ENCODE measurements around the gene HOXD3. TPM values are rescaled to one million over a fixed set of nuclear protein-coding genes. Genes with fewer than 3 reads are reported as not detected.
A peak's percentile ranks its signal among the peaks of the same experiment; 100 is the strongest.

The HOXD3 gene
- total RNA-seq, 5 donors from 2014 or later (not counting 1 experiment from before 2014, with no cell fraction given), result 0.44 TPM; not detected in 4

DNA sequence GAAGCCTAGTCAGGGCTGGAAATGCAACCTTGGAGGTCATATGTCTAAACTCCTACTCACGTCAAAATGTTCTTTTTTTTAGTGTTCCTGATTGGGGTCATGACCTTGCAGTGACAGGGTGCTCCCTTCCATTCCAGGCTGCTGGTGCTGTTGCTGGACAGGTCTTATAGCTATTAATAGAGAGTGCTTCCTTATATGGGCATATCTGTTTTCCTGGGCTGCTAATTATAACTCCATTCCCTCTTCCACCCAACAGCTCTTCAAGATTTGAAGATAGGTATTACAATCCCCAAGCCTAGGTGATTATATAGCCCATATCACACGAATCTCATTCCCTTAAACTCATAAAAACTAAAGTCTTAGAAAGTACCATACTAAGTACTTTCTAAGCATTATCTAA, 12.6 kb downstream of the HOXD3 start:
- H3K27me3 Mint-ChIP-seq, result peaks cover 71 to 90% of the 10 kb centered on the region in 2 donors
- ChIA-PET POLR2A (interaction anchor here in 1 of 2 donors (0.7 kb wide), 1 partner anchor 159 kb away, joined by 7 read pairs; no protein-coding TSS in a partner anchor), CTCF (interaction anchor here (0.5 to 0.6 kb wide), 2 partner anchors 17 to 30 kb away, joined by 3 read pairs; no protein-coding TSS in a partner anchor)
- H3K4me3 Mint-ChIP-seq, result no peak overlapping the region
- WGBS (ENCODE audit: insufficient coverage), result no CpG with 5 or more reads among the region's 2 CpGs
- H3K36me3 Mint-ChIP-seq, result no peaks in the 10 kb centered on the region
- peaks cover 4 to 16% (median 5%) of the 10 kb centered on the region in 3 donors for H3K4me1 Mint-ChIP-seq
- no peak for DNase-seq
- H3K4me1 ChIP-seq (ENCODE audit: control insufficient read depth in 1 of 2, extremely low read depth in 1 of 2, insufficient read depth in 2 of 2, low read length in 2 of 2), result peaks cover 2 to 18% of the 10 kb centered on the region in 2 experiments
- no peaks in the 10 kb centered on the region for H3K36me3 ChIP-seq (ENCODE audit: control insufficient read depth in 2 of 2, extremely low read depth in 1 of 2, insufficient read depth in 1 of 2, low read length in 1 of 2)
- H3K4me3 ChIP-seq (ENCODE audit: control insufficient read depth in 1 of 2, extremely low read depth in 1 of 2, low read length in 1 of 2), result no peak overlapping the region
- H3K9me3 ChIP-seq, result no peaks in the 10 kb centered on the region
- no peaks in the 10 kb centered on the region for H3K9me3 Mint-ChIP-seq
- no peak overlapping the region for H3K27ac ChIP-seq (ENCODE audit: low read length)
- no peak for ATAC-seq (replicated peaks in 1 of 4)
- H3K27me3 ChIP-seq (replicated peaks in 1 of 2; ENCODE audit: control insufficient read depth in 2 of 2, extremely low read depth in 1 of 2, insufficient read depth in 2 of 2, low read length in 1 of 2), result peaks cover 42 to 63% of the 10 kb centered on the region in 2 experiments
- no peak overlapping the region for H3K27ac Mint-ChIP-seq

- H3K9me3 Mint-ChIP-seq, result no peaks in the 10 kb centered on the region
- no peak for ATAC-seq (replicated peaks in 1 of 4)
- Histone ChIP-seq H3K4me1 (ENCODE audit: control insufficient read depth in 1 of 2, extremely low read depth in 1 of 2, insufficient read depth in 2 of 2, low read length in 2 of 2) (peaks cover 2 to 16% of the 10 kb centered on the region in 2 experiments), H3K36me3 (ENCODE audit: control insufficient read depth in 2 of 2, extremely low read depth in 1 of 2, insufficient read depth in 1 of 2, low read length in 1 of 2) (no peaks in the 10 kb centered on the region), H3K27ac (ENCODE audit: low read length) (no peak overlapping the region), H3K4me3 (ENCODE audit: control insufficient read depth in 1 of 2, extremely low read depth in 1 of 2, low read length in 1 of 2) (no peak overlapping the region), H3K9me3 (no peaks in the 10 kb centered on the region), H3K27me3 (replicated peaks in 1 of 2; ENCODE audit: control insufficient read depth in 2 of 2, extremely low read depth in 1 of 2, insufficient read depth in 2 of 2, low read length in 1 of 2) (peaks cover 42 to 63% of the 10 kb centered on the region in 2 experiments)
- H3K27ac Mint-ChIP-seq, result no peak overlapping the region
- no peak for DNase-seq
- H3K36me3 Mint-ChIP-seq, result no peaks in the 10 kb centered on the region
- ChIA-PET CTCF (no interaction called here), POLR2A (no interaction called here)
- no CpG with 5 or more reads among the region's 1 CpG for WGBS (ENCODE audit: insufficient coverage)
- no peak overlapping the region for H3K4me3 Mint-ChIP-seq
- peaks cover 8 to 15% (median 10%) of the 10 kb centered on the region in 3 donors for H3K4me1 Mint-ChIP-seq
- peaks cover 73 to 89% of the 10 kb centered on the region in 2 donors for H3K27me3 Mint-ChIP-seq
These were observed 13.6 kb downstream of the HOXD3 start for GRCh38 chr2:176170602-176171305.

DNA sequence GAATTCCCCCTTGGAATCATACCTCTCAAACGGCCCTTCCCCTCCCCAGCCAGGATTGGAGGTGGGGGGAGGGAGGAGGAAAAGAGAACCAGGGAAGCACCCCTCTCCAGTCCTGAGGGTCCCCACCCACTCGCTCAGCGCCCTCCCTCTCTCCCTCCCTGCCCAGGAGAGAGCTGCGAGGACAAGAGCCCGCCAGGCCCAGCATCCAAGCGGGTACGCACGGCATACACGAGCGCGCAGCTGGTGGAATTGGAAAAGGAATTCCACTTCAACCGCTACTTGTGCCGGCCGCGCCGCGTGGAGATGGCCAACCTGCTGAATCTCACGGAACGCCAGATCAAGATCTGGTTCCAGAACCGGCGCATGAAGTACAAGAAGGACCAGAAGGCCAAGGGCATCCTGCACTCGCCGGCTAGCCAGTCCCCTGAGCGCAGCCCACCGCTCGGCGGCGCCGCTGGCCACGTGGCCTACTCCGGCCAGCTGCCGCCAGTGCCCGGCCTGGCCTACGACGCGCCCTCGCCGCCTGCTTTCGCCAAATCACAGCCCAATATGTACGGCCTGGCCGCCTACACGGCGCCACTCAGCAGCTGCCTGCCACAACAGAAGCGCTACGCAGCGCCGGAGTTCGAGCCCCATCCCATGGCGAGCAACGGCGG, 14.4 kb downstream of the HOXD3 start:
- Mint-ChIP-seq H3K36me3 (no peaks in the 10 kb centered on the region), H3K4me1 (peaks cover 8 to 15% (median 10%) of the 10 kb centered on the region in 3 donors), H3K27me3 (peaks cover 73 to 91% of the 10 kb centered on the region in 2 donors), H3K27ac (no peak overlapping the region), H3K4me3 (peak overlapping the region in 1 of 3 donors; percentile 25), H3K9me3 (no peaks in the 10 kb centered on the region)
- POLR2A ChIA-PET, result interaction anchor here in 1 of 2 donors (0.5 kb wide), 1 partner anchor 17 kb away, joined by 4 read pairs; no protein-coding TSS in a partner anchor
- no peak for DNase-seq
- peaks cover 45 to 67% of the 10 kb centered on the region in 2 experiments for H3K27me3 ChIP-seq (replicated peaks in 1 of 2; ENCODE audit: control insufficient read depth in 2 of 2, extremely low read depth in 1 of 2, insufficient read depth in 2 of 2, low read length in 1 of 2)
- no peak overlapping the region for H3K27ac ChIP-seq (ENCODE audit: low read length)
- CTCF ChIA-PET, result no interaction called here
- no peaks in the 10 kb centered on the region for H3K9me3 ChIP-seq
- H3K4me3 ChIP-seq (ENCODE audit: control insufficient read depth in 1 of 2, extremely low read depth in 1 of 2, low read length in 1 of 2), result no peak overlapping the region
- no peak for ATAC-seq (replicated peaks in 1 of 4)
- H3K36me3 ChIP-seq (ENCODE audit: control insufficient read depth in 2 of 2, extremely low read depth in 1 of 2, insufficient read depth in 1 of 2, low read length in 1 of 2), result no peaks in the 10 kb centered on the region
- H3K4me1 ChIP-seq (ENCODE audit: control insufficient read depth in 1 of 2, extremely low read depth in 1 of 2, insufficient read depth in 2 of 2, low read length in 2 of 2), result peaks cover 2 to 16% of the 10 kb centered on the region in 2 experiments
- WGBS (ENCODE audit: insufficient coverage), result 17% methylated on average over 47 of the region's 51 CpGs

- Histone ChIP-seq H3K9me3 (no peaks in the 10 kb centered on the region), H3K4me1 (ENCODE audit: control insufficient read depth in 1 of 2, extremely low read depth in 1 of 2, insufficient read depth in 2 of 2, low read length in 2 of 2) (peaks cover 2 to 16% of the 10 kb centered on the region in 2 experiments), H3K27ac (ENCODE audit: low read length) (no peak overlapping the region), H3K36me3 (ENCODE audit: control insufficient read depth in 2 of 2, extremely low read depth in 1 of 2, insufficient read depth in 1 of 2, low read length in 1 of 2) (no peaks in the 10 kb centered on the region), H3K27me3 (replicated peaks in 1 of 2; ENCODE audit: control insufficient read depth in 2 of 2, extremely low read depth in 1 of 2, insufficient read depth in 2 of 2, low read length in 1 of 2) (peaks cover 38 to 72% of the 10 kb centered on the region in 2 experiments), H3K4me3 (ENCODE audit: control insufficient read depth in 1 of 2, extremely low read depth in 1 of 2, low read length in 1 of 2) (no peak overlapping the region)
- ChIA-PET CTCF (no interaction called here), POLR2A (interaction anchor here (0.5 to 0.6 kb wide), 2 partner anchors 18 to 307 kb away, joined by 3 to 4 read pairs; no protein-coding TSS in a partner anchor)
- peak overlapping the region in 1 of 3 donors; percentile 25 for H3K4me3 Mint-ChIP-seq
- no peaks in the 10 kb centered on the region for H3K36me3 Mint-ChIP-seq
- DNase-seq (no peak), ATAC-seq (replicated peaks in 1 of 4) (no peak)
- H3K27ac Mint-ChIP-seq, result no peak overlapping the region
- WGBS (ENCODE audit: insufficient coverage), result 18% methylated on average over 43 of the region's 60 CpGs
- H3K27me3 Mint-ChIP-seq, result peaks cover 73 to 91% of the 10 kb centered on the region in 2 donors
- no peaks in the 10 kb centered on the region for H3K9me3 Mint-ChIP-seq
- H3K4me1 Mint-ChIP-seq, result peaks cover 9 to 15% (median 10%) of the 10 kb centered on the region in 3 donors
These were observed 15.1 kb downstream of the HOXD3 start for GRCh38 chr2:176172007-176172894.

DNA sequence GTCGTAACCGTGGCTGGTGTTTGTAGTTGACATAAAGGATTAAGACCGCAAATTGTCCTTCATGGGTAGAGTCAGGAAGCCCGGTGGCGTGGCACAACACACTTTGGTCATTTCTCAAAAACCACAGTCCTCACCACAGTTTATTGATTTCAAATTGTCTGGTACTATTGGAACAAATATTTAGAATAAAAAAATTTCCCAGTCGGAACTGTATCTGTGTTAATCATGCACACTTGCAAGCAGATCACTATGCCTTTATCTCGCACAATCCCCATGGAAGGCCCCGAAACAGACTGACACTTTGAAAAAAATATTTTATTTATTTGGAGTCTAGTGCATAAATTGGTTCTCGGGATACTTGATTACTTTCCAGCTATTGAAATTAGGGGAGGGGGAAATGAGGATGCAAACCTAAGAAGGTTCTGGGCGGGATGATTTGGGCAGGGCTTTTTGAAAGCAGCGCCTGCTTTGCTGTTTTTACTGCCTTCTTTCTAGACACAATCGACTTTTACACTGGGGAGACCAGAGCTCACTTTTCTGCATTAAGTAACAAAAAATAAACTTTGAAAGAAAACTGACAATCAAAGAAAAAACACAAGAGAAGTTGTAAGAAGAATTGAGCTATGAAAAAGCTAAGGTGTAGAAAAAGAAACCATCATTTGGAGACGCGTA, 15.9 kb downstream of the HOXD3 start:
- peaks cover 73 to 90% of the 10 kb centered on the region in 2 donors for H3K27me3 Mint-ChIP-seq
- H3K9me3 Mint-ChIP-seq, result no peaks in the 10 kb centered on the region
- DNase-seq (no peak), ATAC-seq (replicated peaks in 1 of 4) (no peak)
- H3K4me3 Mint-ChIP-seq, result no peak overlapping the region
- POLR2A ChIA-PET, result no interaction called here
- no peaks in the 10 kb centered on the region for H3K36me3 ChIP-seq (ENCODE audit: control insufficient read depth in 2 of 2, extremely low read depth in 1 of 2, insufficient read depth in 1 of 2, low read length in 1 of 2)
- CTCF ChIA-PET, result interaction anchor here (0.6 to 1.5 kb wide), 2 partner anchors 45 to 975 kb away, joined by 3 read pairs; no protein-coding TSS in a partner anchor
- H3K4me1 Mint-ChIP-seq, result peaks cover 10 to 18% (median 11%) of the 10 kb centered on the region in 3 donors
- H3K36me3 Mint-ChIP-seq, result no peaks in the 10 kb centered on the region
- peaks cover 2 to 20% of the 10 kb centered on the region in 2 experiments for H3K4me1 ChIP-seq (ENCODE audit: control insufficient read depth in 1 of 2, extremely low read depth in 1 of 2, insufficient read depth in 2 of 2, low read length in 2 of 2)
- H3K27me3 ChIP-seq (replicated peaks in 1 of 2; ENCODE audit: control insufficient read depth in 2 of 2, extremely low read depth in 1 of 2, insufficient read depth in 2 of 2, low read length in 1 of 2), result peaks cover 32 to 76% of the 10 kb centered on the region in 2 experiments
- no peaks in the 10 kb centered on the region for H3K9me3 ChIP-seq
- H3K4me3 ChIP-seq (ENCODE audit: control insufficient read depth in 1 of 2, extremely low read depth in 1 of 2, low read length in 1 of 2), result no peak overlapping the region
- no peak overlapping the region for H3K27ac ChIP-seq (ENCODE audit: low read length)
- 14% methylated on average over 1 of the region's 14 CpGs for WGBS (ENCODE audit: insufficient coverage)
- no peak overlapping the region for H3K27ac Mint-ChIP-seq
